GM12874 (cell line): ENCODE measurements around the gene HECTD4.

Experiments
- CTCF ChIP-seq: IDR thresholded peaks from 2 replicates; pipeline ENCODE4 v1.5.1; 2011; ENCODE audit warnings: low read depth, mild to moderate bottlenecking, control low read depth, low read length, moderate library complexity; ENCODE audit not compliant: insufficient read depth

Gene HECTD4

GRCh38 chr12:112191201-112191600 is 191.0 kb downstream of the HECTD4 start:
- TF ChIP-seq CTCF = no peak

- no peak for TF ChIP-seq CTCF
These were observed 191.8 kb downstream of the HECTD4 start for GRCh38 chr12:112190231-112191025.

GRCh38 chr12:112188130-112188830 is 194.0 kb downstream of the HECTD4 start:
- TF ChIP-seq CTCF = no peak

- no peak for TF ChIP-seq CTCF
These were observed 196.9 kb downstream of the HECTD4 start for GRCh38 chr12:112185093-112185923.

GRCh38 chr12:112184056-112184887 is 198.0 kb downstream of the HECTD4 start:
- TF ChIP-seq CTCF = no peak

- TF ChIP-seq CTCF = no peak
These were observed 198.8 kb downstream of the HECTD4 start for GRCh38 chr12:112183141-112184021.
